Tibial nerve (tissue), 3 donors: ENCODE measurements around the gene GSK3B.

ENCODE experiments used
- POLR2A ChIP-seq, 2 donors: fragments of 450-650 bp; IDR thresholded peaks; one replicate each; pipeline ENCODE4 v1.6.1; 2017; ENCODE audit warnings: antibody characterized with exemption in 2 of 2, mild to moderate bottlenecking in 2 of 2, moderate library complexity in 2 of 2
- TF ChIP-seq, protein P1 (sequence below), 5 experiments: fragments of 200-600 bp in 3 of 5; fragments of 450-650 bp in 2 of 5; sonication (generic) in 3 of 5; IDR thresholded peaks; one replicate each; pipeline ENCODE4 v1.5.1; 2016 to 2019; ENCODE audit warnings: antibody characterized with exemption in 5 of 5, mild to moderate bottlenecking in 3 of 5, moderate library complexity in 2 of 5

DNA sequence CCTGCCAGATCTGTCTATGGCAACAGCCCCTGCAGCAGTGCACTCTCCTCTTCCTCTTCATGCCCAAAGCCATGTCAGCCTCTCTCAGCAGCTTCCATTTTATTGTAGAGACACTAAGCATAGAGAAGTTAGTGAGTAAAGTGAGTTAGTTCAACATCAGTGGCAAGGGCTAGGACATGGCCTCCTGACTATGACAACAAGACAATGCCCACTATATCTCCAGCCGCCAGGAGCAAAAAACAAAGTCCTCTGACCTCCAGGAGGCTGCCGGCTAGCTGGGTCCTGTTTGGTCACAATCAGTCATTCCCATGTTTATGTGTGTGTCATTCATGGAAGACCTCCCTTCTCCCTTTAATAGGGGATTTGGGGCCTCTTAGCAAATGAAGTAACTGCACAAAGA lies 297.5 kb downstream of the GSK3B start:
- TF ChIP-seq, protein P1, sequence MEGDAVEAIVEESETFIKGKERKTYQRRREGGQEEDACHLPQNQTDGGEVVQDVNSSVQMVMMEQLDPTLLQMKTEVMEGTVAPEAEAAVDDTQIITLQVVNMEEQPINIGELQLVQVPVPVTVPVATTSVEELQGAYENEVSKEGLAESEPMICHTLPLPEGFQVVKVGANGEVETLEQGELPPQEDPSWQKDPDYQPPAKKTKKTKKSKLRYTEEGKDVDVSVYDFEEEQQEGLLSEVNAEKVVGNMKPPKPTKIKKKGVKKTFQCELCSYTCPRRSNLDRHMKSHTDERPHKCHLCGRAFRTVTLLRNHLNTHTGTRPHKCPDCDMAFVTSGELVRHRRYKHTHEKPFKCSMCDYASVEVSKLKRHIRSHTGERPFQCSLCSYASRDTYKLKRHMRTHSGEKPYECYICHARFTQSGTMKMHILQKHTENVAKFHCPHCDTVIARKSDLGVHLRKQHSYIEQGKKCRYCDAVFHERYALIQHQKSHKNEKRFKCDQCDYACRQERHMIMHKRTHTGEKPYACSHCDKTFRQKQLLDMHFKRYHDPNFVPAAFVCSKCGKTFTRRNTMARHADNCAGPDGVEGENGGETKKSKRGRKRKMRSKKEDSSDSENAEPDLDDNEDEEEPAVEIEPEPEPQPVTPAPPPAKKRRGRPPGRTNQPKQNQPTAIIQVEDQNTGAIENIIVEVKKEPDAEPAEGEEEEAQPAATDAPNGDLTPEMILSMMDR (IDR thresholded peaks at IDR 0.05): no peak
- TF ChIP-seq POLR2A (IDR thresholded peaks at IDR 0.05): no peak
